ENCODE measurements around the gene SOX18. TPM values are rescaled to one million over a fixed set of nuclear protein-coding genes. Genes with fewer than 3 reads are reported as not detected.

Gene SOX18
- polyA plus RNA-seq, 3 donors: not detected

DNA sequence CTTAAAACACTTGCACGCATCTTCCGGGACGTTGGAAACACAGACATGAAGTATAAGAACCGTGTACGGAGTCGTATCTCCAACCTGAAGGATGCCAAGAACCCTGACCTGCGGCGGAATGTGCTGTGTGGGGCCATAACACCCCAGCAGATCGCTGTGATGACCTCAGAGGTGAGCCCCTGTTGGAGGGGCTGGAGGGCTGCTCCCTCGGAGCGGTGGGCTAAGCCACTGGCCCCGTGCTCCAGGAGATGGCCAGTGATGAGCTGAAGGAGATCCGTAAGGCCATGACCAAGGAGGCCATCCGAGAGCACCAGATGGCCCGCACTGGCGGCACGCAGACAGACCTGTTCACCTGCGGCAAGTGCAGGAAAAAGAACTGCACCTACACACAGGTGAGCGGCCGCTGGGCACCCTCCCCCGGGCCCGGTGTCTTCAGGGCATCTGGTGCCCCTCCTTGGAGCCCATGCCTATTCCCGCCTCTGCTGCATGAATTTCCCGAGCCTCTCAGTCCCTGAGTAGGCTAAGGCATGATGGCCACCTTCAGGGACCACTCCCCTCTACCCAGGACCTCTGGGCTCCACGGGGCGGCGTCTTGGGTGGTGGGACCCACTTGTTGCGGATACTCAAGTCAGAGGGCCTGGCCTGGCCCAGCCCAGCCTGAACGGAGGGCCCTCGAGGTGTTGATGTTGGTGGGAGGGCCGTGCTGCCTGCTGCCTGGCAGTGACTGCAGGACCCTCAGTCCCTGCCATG lies 21.0 kb upstream of the SOX18 start:
- peaks cover 0 to 2% (median 0%) of the 10 kb centered on the region in 7 donors for H3K9me3 Mint-ChIP-seq
- H2AFZ ChIP-seq (ENCODE audit: insufficient read depth, low read depth, low read length, poor library complexity, severe bottlenecking): no peak overlapping the region
- no peak for TF ChIP-seq CTCF (IDR thresholded peaks at IDR 0.05)
- peaks cover 25 to 36% of the 10 kb centered on the region in 2 donors for H3K36me3 Mint-ChIP-seq
- DNase-seq: no peak
- H3K4me3 Mint-ChIP-seq: no peak overlapping the region
- H3K27me3 Mint-ChIP-seq (ENCODE audit: low read depth in 3 of 3): peaks cover 0 to 11% (median 5%) of the 10 kb centered on the region in 3 donors
- no peak overlapping the region for H3K27ac ChIP-seq (ENCODE audit: low read depth in 1 of 2, low read length in 2 of 2)
- peaks cover 18 to 40% of the 10 kb centered on the region in 2 donors for H3K4me1 ChIP-seq (ENCODE audit: control insufficient read depth in 1 of 2, insufficient read depth in 2 of 2, low read length in 2 of 2)
- H3K79me2 ChIP-seq (ENCODE audit: insufficient read depth, low read length): peaks cover 20% of the 10 kb centered on the region
- 97% methylated on average over 26 of the region's 31 CpGs for WGBS (ENCODE audit: insufficient coverage)
- peaks cover 76% of the 10 kb centered on the region for H4K20me1 ChIP-seq (ENCODE audit: insufficient read depth, low read length)
- peak overlapping the region in 1 of 7 donors; percentile 30 for H3K27ac Mint-ChIP-seq
- H3K4me1 Mint-ChIP-seq: peaks cover 35% of the 10 kb centered on the region
- H3K27me3 ChIP-seq (ENCODE audit: control insufficient read depth in 2 of 2, insufficient read depth in 2 of 2, low read length in 2 of 2): no peaks in the 10 kb centered on the region
- intact Hi-C loops (cut with micrococcal nuclease): no loop called here
- no peaks in the 10 kb centered on the region for H3K9me3 ChIP-seq (replicated peaks in 1 of 2; ENCODE audit: control insufficient read depth in 1 of 2, insufficient read depth in 1 of 2, low read length in 2 of 2)
- no peak overlapping the region for H3K4me2 ChIP-seq (replicated peaks; ENCODE audit: extremely low read depth, low read length, poor library complexity, severe bottlenecking)
- H3K36me3 ChIP-seq (replicated peaks in 1 of 2; ENCODE audit: control insufficient read depth in 1 of 2, insufficient read depth in 2 of 2, low read length in 2 of 2): peaks cover 34 to 37% of the 10 kb centered on the region in 2 donors
- no peak overlapping the region for H3K9ac ChIP-seq (ENCODE audit: insufficient read depth, low read length, poor library complexity, severe bottlenecking)
- H3K4me3 ChIP-seq (replicated peaks in 1 of 3; ENCODE audit: low read depth in 2 of 3, low read length in 3 of 3): no peak overlapping the region

GRCh38 chr20:64069614-64070243 lies 20.3 kb upstream of the SOX18 start:
- no peaks in the 10 kb centered on the region for H3K9me3 ChIP-seq (replicated peaks in 1 of 2; ENCODE audit: control insufficient read depth in 1 of 2, insufficient read depth in 1 of 2, low read length in 2 of 2)
- peaks cover 35% of the 10 kb centered on the region for H3K4me1 Mint-ChIP-seq
- peaks cover 12 to 39% of the 10 kb centered on the region in 2 donors for H3K4me1 ChIP-seq (ENCODE audit: control insufficient read depth in 1 of 2, insufficient read depth in 2 of 2, low read length in 2 of 2)
- TF ChIP-seq CTCF (IDR thresholded peaks at IDR 0.05): peak; percentile 98
- H3K4me2 ChIP-seq (replicated peaks; ENCODE audit: extremely low read depth, low read length, poor library complexity, severe bottlenecking): no peak overlapping the region
- H3K9ac ChIP-seq (ENCODE audit: insufficient read depth, low read length, poor library complexity, severe bottlenecking): no peak overlapping the region
- 54% methylated on average over 10 of the region's 14 CpGs for WGBS (ENCODE audit: insufficient coverage)
- H3K27ac ChIP-seq (ENCODE audit: low read depth in 1 of 2, low read length in 2 of 2): no peak overlapping the region
- intact Hi-C loops (cut with micrococcal nuclease): loop anchor here in 1 of 2 donors (10.0 kb wide), 1 partner anchor 545 kb away; the partner anchor contains the start of gene PPDPF
- H3K27me3 Mint-ChIP-seq (ENCODE audit: low read depth in 3 of 3): peaks cover 0 to 15% (median 10%) of the 10 kb centered on the region in 3 donors
- peak in 2 of 3 donors; percentile 42 to 52 for DNase-seq
- H3K4me3 ChIP-seq (replicated peaks in 1 of 3; ENCODE audit: low read depth in 2 of 3, low read length in 3 of 3): no peak overlapping the region
- no peaks in the 10 kb centered on the region for H3K27me3 ChIP-seq (ENCODE audit: control insufficient read depth in 2 of 2, insufficient read depth in 2 of 2, low read length in 2 of 2)
- H3K36me3 ChIP-seq (replicated peaks in 1 of 2; ENCODE audit: control insufficient read depth in 1 of 2, insufficient read depth in 2 of 2, low read length in 2 of 2): peaks cover 27 to 30% of the 10 kb centered on the region in 2 donors
- no peak overlapping the region for H3K27ac Mint-ChIP-seq
- peaks cover 21 to 29% of the 10 kb centered on the region in 2 donors for H3K36me3 Mint-ChIP-seq
- no peak overlapping the region for H3K4me3 Mint-ChIP-seq
- H3K79me2 ChIP-seq (ENCODE audit: insufficient read depth, low read length): peaks cover 13% of the 10 kb centered on the region
- no peak overlapping the region for H2AFZ ChIP-seq (ENCODE audit: insufficient read depth, low read depth, low read length, poor library complexity, severe bottlenecking)
- H3K9me3 Mint-ChIP-seq: peaks cover 0 to 2% (median 0%) of the 10 kb centered on the region in 7 donors
- H4K20me1 ChIP-seq (ENCODE audit: insufficient read depth, low read length): peaks cover 69% of the 10 kb centered on the region

Data from CD14-positive monocyte (primary cell).